MCF 10A (cell line): ENCODE data around the gene WBP2NL. TPM values are rescaled to one million over a fixed set of nuclear protein-coding genes. Genes with fewer than 3 reads are reported as not detected.

ENCODE experiments used
- BruUV-seq: library from RNA; stranded (reverse); fragments of 400-500 nt; replicated peaks from 2 replicates; lab custom pipeline; 2021; lab: Mats Ljungman, UMichigan
- CTCF ChIA-PET: fragments of 300-600 bp; sonication (Branson Sonifier 250); formaldehyde crosslinking; extraction: SDS; loops from one replicate; lab custom pipeline; 2021; ENCODE audit warnings: antibody characterized with exemption, inconsistent platforms; lab: Yijun Ruan, JAX
- POLR2A ChIA-PET: fragments of 300-600, 350-650 bp; sonication (Branson Sonifier 250); formaldehyde crosslinking; extraction: SDS; loops from one replicate; lab custom pipeline; 2020; ENCODE audit warnings: antibody characterized with exemption, inconsistent platforms; lab: Yijun Ruan, JAX
- DNase-seq: peaks from one replicate; pipeline ENCODE4 v3.0.0-alpha.2; 2018; ENCODE audit not compliant: unreplicated experiment
- H3K27ac Mint-ChIP-seq: one replicate; pipeline ENCODE4 v1.8.0; 2022; ENCODE audit warnings: mild to moderate bottlenecking, low read depth, mixed read lengths; ENCODE audit not compliant: unreplicated experiment
- H3K27me3 Mint-ChIP-seq: one replicate; pipeline ENCODE4 v1.8.0; 2022; ENCODE audit warnings: mixed read lengths; ENCODE audit not compliant: insufficient read depth, unreplicated experiment
- H3K36me3 Mint-ChIP-seq: one replicate; pipeline ENCODE4 v1.8.0; 2022; ENCODE audit warnings: mild to moderate bottlenecking, moderate library complexity, mixed read lengths; ENCODE audit not compliant: insufficient read depth, unreplicated experiment
- H3K4me1 Mint-ChIP-seq: one replicate; pipeline ENCODE4 v1.8.0; 2022; ENCODE audit warnings: mixed read lengths; ENCODE audit not compliant: insufficient read depth, unreplicated experiment
- H3K4me3 Mint-ChIP-seq: one replicate; pipeline ENCODE4 v1.8.0; 2022; ENCODE audit warnings: mild to moderate bottlenecking, moderate library complexity, mixed read lengths; ENCODE audit not compliant: unreplicated experiment
- H3K9me3 Mint-ChIP-seq: one replicate; pipeline ENCODE4 v1.8.0; 2022; ENCODE audit warnings: mixed read lengths; ENCODE audit not compliant: unreplicated experiment
- intact Hi-C: fragments of 100-400 bp; cut with micrococcal nuclease; formaldehyde crosslinking; loops from 2 replicates; pipeline ENCODE4 v1.14.1; 2022
- total RNA-seq: library from RNA; stranded (reverse); gene quantifications from 2 replicates; pipeline ENCODE4 v1.2.3, GENCODE V29; 2022
- TF ChIP-seq, protein P1 (sequence below): fragments of 200-600 bp; IDR thresholded peaks from one replicate; pipeline ENCODE4 v1.8.0; 2022; ENCODE audit warnings: antibody characterized with exemption, mild to moderate bottlenecking; ENCODE audit not compliant: unreplicated experiment

Gene WBP2NL
- total RNA-seq, 1 experiment from 2014 or later = 1.1 TPM

GRCh38 chr22:42016111-42016510 is 17.5 kb downstream of the WBP2NL start:
- no peak overlapping the region for H3K27ac Mint-ChIP-seq
- peaks cover 6% of the 10 kb centered on the region for H3K36me3 Mint-ChIP-seq
- H3K4me3 Mint-ChIP-seq = no peak overlapping the region
- TF ChIP-seq, protein P1, sequence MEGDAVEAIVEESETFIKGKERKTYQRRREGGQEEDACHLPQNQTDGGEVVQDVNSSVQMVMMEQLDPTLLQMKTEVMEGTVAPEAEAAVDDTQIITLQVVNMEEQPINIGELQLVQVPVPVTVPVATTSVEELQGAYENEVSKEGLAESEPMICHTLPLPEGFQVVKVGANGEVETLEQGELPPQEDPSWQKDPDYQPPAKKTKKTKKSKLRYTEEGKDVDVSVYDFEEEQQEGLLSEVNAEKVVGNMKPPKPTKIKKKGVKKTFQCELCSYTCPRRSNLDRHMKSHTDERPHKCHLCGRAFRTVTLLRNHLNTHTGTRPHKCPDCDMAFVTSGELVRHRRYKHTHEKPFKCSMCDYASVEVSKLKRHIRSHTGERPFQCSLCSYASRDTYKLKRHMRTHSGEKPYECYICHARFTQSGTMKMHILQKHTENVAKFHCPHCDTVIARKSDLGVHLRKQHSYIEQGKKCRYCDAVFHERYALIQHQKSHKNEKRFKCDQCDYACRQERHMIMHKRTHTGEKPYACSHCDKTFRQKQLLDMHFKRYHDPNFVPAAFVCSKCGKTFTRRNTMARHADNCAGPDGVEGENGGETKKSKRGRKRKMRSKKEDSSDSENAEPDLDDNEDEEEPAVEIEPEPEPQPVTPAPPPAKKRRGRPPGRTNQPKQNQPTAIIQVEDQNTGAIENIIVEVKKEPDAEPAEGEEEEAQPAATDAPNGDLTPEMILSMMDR = no peak
- peaks cover 7% of the 10 kb centered on the region for H3K9me3 Mint-ChIP-seq
- ChIA-PET POLR2A (no interaction called here), CTCF (interaction anchor here (0.6 kb wide), 1 partner anchor 48 kb away, joined by 3 read pairs; no protein-coding TSS in a partner anchor)
- no peak for DNase-seq
- no peaks in the 10 kb centered on the region for H3K4me1 Mint-ChIP-seq
- H3K27me3 Mint-ChIP-seq = peaks cover 58% of the 10 kb centered on the region
- BruUV-seq = no TSS peak
- intact Hi-C loops = no loop called here

DNA sequence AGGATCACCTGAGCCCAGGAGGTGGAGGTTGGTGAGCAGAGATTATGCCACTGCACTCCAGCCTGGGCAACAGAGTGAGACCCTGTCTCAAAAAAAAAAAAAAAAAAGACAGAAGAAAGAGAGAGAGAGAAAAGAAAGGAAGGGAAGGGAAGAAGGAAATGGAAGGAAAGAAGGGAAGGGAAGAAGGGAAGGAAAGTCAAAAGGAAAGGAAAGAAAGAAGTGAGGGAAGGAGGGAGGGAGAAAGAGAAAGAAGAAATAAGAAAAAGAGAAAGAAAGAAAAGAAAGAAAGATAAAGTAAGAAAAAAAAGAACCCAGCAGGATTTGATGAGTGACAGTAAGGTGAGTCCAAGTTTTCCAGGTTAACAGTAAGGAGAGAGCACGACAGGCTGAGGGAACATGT is 19.6 kb downstream of the WBP2NL start:
- BruUV-seq = no TSS peak
- Mint-ChIP-seq H3K4me1 (no peaks in the 10 kb centered on the region), H3K27me3 (peaks cover 58% of the 10 kb centered on the region), H3K9me3 (no peaks in the 10 kb centered on the region), H3K27ac (no peak overlapping the region), H3K36me3 (peaks cover 5% of the 10 kb centered on the region), H3K4me3 (no peak overlapping the region)
- intact Hi-C loops = no loop called here
- DNase-seq = no peak
- TF ChIP-seq, protein P1 = no peak
- POLR2A ChIA-PET = no interaction called here
- CTCF ChIA-PET = interaction anchor here (0.6 kb wide), 1 partner anchor 10 kb away, joined by 3 read pairs; no protein-coding TSS in a partner anchor

GRCh38 chr22:42021571-42021970 is 23.0 kb downstream of the WBP2NL start:
- BruUV-seq = no TSS peak
- intact Hi-C loops = no loop called here
- peaks cover 5% of the 10 kb centered on the region for H3K36me3 Mint-ChIP-seq
- POLR2A ChIA-PET = interaction anchor here (0.9 kb wide), 1 partner anchor 12 kb away, joined by 3 read pairs; no protein-coding TSS in a partner anchor
- peaks cover 34% of the 10 kb centered on the region for H3K27me3 Mint-ChIP-seq
- no peaks in the 10 kb centered on the region for H3K9me3 Mint-ChIP-seq
- no peaks in the 10 kb centered on the region for H3K4me1 Mint-ChIP-seq
- TF ChIP-seq, protein P1 = no peak
- H3K4me3 Mint-ChIP-seq = no peak overlapping the region
- no peak overlapping the region for H3K27ac Mint-ChIP-seq
- DNase-seq = no peak
- CTCF ChIA-PET = no interaction called here

DNA sequence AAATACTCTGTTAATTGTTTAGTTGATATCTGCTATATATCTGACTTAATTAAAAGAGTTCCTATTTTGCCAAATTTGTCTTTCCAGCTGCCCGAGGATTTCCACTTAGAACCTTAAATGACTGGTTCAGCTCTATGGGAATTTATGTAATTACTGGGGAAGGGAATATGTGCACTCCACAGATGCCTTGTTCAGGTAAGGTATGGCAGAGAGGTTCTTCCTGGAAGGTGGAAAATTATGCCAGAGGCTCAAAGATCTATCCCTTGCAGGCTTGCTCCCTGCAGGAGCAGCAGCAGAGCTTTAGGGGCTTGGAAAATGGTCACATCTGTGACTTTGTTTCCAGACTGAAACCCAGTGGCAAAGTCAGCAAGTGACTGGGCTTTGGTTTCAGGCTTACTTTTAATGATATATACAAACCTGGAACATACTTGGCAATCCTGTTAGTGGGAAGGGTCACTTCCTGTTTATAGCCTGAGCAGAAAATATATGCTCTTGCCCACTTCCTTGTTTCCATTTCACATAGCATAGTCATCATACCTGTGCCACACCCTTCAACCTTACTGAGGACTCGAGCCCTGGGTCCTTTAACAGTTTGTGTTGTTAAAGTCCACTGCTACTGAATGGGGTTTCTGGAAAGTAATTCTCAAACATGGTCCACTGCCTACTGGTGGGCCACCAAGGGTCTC is 23.7 kb downstream of the WBP2NL start:
- Mint-ChIP-seq H3K27me3 (peaks cover 27% of the 10 kb centered on the region), H3K4me3 (no peak overlapping the region), H3K4me1 (no peaks in the 10 kb centered on the region), H3K27ac (no peak overlapping the region), H3K36me3 (peaks cover 5% of the 10 kb centered on the region), H3K9me3 (no peaks in the 10 kb centered on the region)
- BruUV-seq = no TSS peak
- ChIA-PET POLR2A (interaction anchor here (0.9 kb wide), 1 partner anchor 11 kb away, joined by 3 read pairs; no protein-coding TSS in a partner anchor), CTCF (no interaction called here)
- TF ChIP-seq, protein P1 = no peak
- intact Hi-C loops = no loop called here
- no peak for DNase-seq
